Measurements from ENCODE around the gene NOL4. TPM values are rescaled to one million over a fixed set of nuclear protein-coding genes. Genes with fewer than 3 reads are reported as not detected.
A peak's percentile ranks its signal among the peaks of the same experiment; 100 is the strongest.
"Not testable (repeated sequence)": the region's sequence is repeated elsewhere in the genome, so short reads cannot be mapped to it uniquely, and the experiment has no call there.

Gene NOL4
- total RNA-seq (2014; rRNA removed; shearing (Covaris generic)) = 0.06 and 0.08 TPM in 2 replicates

- no peaks in the 10 kb centered on the region for H3K9me3 ChIP-seq (replicated peaks)
- H3K4me3 ChIP-seq = peak within 1 kb of the TSS; percentile 55
- H3K4me1 ChIP-seq = no peaks in the 10 kb centered on the region
- peaks cover 11% of the 10 kb centered on the region for H3K27me3 ChIP-seq
- peak; percentile 58 to 72 for DNase-seq
- H3K36me3 ChIP-seq = no peaks in the 10 kb centered on the region
- H3K27ac ChIP-seq = no peak within 1 kb of the TSS
These were observed at the start of gene NOL4 for GRCh38 chr18:34224423-34225217. Gene NOL4 (minus strand): TSS chr18:34224913. CDS start chr18:34223253, 1,660 bp downstream.

GRCh38 chr18:34266029-34266428 is 41.3 kb upstream of the NOL4 start:
- not testable (repeated sequence) for H3K36me3 ChIP-seq; H3K27ac ChIP-seq; H3K9me3 ChIP-seq (replicated peaks); DNase-seq; H3K4me1 ChIP-seq; H3K27me3 ChIP-seq; H3K4me3 ChIP-seq

DNA sequence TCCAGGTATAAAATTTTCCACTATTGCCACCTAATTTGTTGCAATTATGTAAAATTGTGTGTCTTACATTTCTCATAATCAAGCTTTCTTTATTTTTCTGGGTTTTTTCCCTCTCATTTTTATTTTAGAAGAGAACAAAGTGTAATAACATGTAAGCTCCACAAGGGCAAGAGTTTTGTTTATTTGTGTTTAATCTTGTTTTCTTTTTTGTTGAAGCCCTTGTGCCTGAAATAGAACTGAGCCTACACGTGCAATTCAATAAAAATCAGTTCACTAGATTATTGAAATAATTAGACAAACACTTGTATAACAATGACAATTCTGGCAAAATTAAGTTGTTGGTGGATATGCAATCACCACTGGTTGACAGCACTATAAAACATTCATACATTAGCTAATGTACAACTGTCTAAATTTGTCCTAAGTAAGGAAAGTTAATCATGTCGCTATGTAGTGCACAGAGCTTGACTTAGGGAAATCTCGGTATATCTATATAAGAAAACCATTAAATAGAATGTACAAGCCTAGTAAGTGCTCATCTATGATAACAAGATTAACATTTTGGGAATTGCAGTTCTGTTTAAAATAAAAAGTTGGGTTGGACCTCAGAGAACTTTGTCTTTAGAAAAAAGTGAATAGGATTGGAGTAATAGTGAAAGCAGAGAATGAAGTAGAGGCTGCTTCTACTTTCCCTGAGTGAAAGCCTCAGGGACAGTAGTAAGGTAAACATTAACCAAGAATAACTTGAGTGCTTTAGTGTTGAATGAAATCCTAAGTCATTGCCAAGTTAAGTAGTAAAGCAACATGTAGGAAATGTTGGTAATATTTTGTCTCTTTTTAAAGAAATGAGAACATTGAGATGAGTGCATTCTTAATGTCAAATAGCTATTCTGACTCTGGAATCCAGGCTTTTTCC is 37.4 kb upstream of the NOL4 start:
- no peak for DNase-seq
- Histone ChIP-seq H3K9me3 (replicated peaks) (no peaks in the 10 kb centered on the region), H3K27me3 (no peaks in the 10 kb centered on the region), H3K4me1 (no peaks in the 10 kb centered on the region), H3K27ac (no peak overlapping the region), H3K4me3 (no peak overlapping the region), H3K36me3 (no peaks in the 10 kb centered on the region)

DNA sequence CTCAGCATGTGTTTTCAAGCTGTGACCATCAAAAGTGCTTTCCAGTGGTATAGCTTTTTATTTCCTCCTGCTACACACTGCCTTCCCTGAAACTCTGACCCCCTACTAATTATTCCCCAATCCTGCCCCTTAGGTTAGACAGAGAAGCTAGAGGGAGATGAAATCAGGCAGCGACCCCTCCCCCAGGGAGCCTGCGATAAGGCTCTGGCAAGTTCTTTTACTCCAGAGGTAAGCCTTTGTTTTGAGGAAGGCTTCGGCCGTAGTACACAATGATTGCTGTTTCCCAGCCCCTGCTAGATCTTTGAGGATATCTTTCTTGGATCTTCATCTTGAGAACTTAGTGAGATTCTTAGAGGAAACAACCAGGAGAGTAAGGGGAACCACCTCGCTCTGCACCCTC is 33.5 kb upstream of the NOL4 start:
- no peaks in the 10 kb centered on the region for H3K36me3 ChIP-seq

GRCh38 chr18:34251919-34252318 is 27.2 kb upstream of the NOL4 start:
- Histone ChIP-seq H3K4me3 (no peak overlapping the region), H3K9me3 (replicated peaks) (no peaks in the 10 kb centered on the region), H3K27ac (no peak overlapping the region), H3K36me3 (no peaks in the 10 kb centered on the region), H3K27me3 (no peaks in the 10 kb centered on the region), H3K4me1 (no peaks in the 10 kb centered on the region)
- no peak for DNase-seq

More for the DNA sequence above, 33.5 kb upstream of the NOL4 start:
- H3K4me1 ChIP-seq = no peaks in the 10 kb centered on the region
- DNase-seq = no peak
- H3K9me3 ChIP-seq (replicated peaks) = no peaks in the 10 kb centered on the region
- H3K4me3 ChIP-seq = no peak overlapping the region
- no peaks in the 10 kb centered on the region for H3K27me3 ChIP-seq
- H3K27ac ChIP-seq = no peak overlapping the region

DNA sequence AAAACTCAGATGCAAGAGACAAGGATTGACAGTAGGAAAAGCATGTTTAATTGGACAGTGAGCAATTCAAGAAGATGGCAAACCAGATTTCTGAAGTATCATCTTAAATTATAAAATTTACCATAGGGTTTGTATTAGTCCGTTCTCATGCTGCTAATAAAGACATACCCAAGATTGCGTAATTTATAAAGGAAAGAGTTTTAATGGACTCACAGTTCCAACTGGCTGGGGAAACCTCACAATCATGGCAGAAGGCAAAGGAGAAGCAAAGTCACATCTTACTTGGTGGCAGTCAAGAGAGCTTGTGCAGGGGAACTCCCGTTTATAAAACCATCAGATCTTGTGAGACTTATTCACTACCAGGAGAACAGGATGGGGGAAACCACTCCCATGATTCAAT is 24.0 kb upstream of the NOL4 start:
- Histone ChIP-seq H3K27me3 (no peaks in the 10 kb centered on the region), H3K36me3 (no peaks in the 10 kb centered on the region), H3K9me3 (replicated peaks) (no peaks in the 10 kb centered on the region), H3K27ac (no peak overlapping the region), H3K4me3 (no peak overlapping the region), H3K4me1 (no peaks in the 10 kb centered on the region)
- no peak for DNase-seq

DNA sequence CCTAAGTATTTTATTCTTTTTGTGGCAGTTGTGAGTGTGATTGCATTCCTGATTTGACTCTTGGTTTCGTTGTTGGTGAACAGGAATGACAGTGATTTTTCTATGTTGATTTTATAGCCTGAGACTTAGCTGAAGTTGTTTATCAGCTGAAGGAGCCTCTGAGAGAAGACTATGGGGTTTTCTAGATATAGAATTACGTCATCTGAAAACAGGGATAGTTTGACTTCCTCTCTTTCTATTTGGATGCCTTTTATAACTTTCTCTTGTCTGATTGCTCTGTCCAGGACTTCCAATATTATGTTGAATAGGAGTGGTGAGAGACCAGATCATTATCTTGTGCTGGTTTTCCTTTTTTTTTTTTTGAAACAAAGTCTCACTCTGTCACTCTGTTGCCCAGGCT is 18.0 kb upstream of the NOL4 start:
- Histone ChIP-seq H3K4me1 (no peaks in the 10 kb centered on the region), H3K27ac (no peak overlapping the region), H3K4me3 (no peak overlapping the region), H3K36me3 (no peaks in the 10 kb centered on the region), H3K9me3 (replicated peaks) (no peaks in the 10 kb centered on the region), H3K27me3 (no peaks in the 10 kb centered on the region)
- no peak for DNase-seq

DNA sequence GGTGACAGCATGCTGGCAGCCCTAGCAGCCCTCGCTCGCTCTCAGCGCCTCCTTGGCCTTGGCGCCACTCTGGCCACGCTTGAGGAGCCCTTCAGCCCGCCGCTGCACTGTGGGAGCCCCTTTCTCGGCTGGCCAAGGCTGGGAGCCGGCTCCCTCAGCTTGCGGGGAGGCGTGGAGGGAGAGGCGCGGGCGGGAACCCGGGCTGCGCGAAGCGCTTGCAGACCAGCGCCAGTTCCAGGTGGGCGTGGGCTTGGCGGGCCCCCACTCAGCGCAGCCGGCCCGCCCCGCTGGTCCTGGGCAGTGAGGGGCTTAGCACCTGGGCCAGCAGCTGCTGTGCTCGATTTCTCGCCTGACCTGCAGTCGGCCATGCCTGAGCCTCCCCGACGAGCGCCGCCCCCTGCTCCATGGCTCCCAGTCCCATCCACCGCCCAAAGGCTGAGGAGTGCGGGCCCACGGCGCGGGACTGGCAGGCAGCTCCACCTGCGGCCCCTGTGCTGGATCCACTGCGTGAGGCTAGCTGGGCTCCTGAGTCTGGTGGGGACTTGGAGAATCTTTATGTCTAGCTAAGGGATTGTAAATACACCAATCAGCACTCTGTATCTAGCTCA is 9.2 kb upstream of the NOL4 start:
- not testable (repeated sequence) for DNase-seq; H3K4me3 ChIP-seq; H3K27ac ChIP-seq; H3K27me3 ChIP-seq; H3K4me1 ChIP-seq; H3K36me3 ChIP-seq; H3K9me3 ChIP-seq (replicated peaks)

DNA sequence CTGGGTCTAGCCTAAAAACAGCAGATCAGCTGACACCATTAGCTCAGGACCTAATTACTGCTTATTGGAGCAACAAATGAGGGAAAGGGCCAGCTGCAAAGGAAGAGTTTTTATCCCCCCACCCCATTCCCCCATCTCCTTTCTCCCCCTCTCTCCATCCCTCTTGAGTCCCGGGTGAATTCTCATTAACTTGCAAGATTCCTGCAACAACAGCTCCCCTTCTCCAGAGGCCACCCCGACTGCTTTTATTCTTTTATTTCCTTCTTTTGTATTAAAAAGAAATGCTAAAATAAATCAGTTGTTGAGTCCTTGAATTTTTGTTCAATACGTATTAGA is 473 bp upstream of the NOL4 start:
- no peak for DNase-seq
- H3K9me3 ChIP-seq (replicated peaks) = no peaks in the 10 kb centered on the region
- no peaks in the 10 kb centered on the region for H3K4me1 ChIP-seq
- H3K27me3 ChIP-seq = peaks cover 11% of the 10 kb centered on the region
- H3K27ac ChIP-seq = no peak overlapping the region
- H3K4me3 ChIP-seq = peak overlapping the region; percentile 55
- H3K36me3 ChIP-seq = no peaks in the 10 kb centered on the region

- no peaks in the 10 kb centered on the region for H3K36me3 ChIP-seq
- no peaks in the 10 kb centered on the region for H3K4me1 ChIP-seq
- no peak overlapping the region for H3K27ac ChIP-seq
- DNase-seq = no peak
- peak overlapping the region; percentile 55 for H3K4me3 ChIP-seq
- peaks cover 11% of the 10 kb centered on the region for H3K27me3 ChIP-seq
- H3K9me3 ChIP-seq (replicated peaks) = no peaks in the 10 kb centered on the region
These were observed 755 bp downstream of the NOL4 start for GRCh38 chr18:34223893-34224422.

GRCh38 chr18:34223164-34223892 is 1.4 kb downstream of the NOL4 start:
- Histone ChIP-seq H3K27me3 (peaks cover 11% of the 10 kb centered on the region), H3K27ac (no peak overlapping the region), H3K4me1 (no peaks in the 10 kb centered on the region), H3K4me3 (peak overlapping the region; percentile 49), H3K36me3 (no peaks in the 10 kb centered on the region), H3K9me3 (replicated peaks) (no peaks in the 10 kb centered on the region)
- DNase-seq = peak in 1 of 2 experiments; percentile 24

DNA sequence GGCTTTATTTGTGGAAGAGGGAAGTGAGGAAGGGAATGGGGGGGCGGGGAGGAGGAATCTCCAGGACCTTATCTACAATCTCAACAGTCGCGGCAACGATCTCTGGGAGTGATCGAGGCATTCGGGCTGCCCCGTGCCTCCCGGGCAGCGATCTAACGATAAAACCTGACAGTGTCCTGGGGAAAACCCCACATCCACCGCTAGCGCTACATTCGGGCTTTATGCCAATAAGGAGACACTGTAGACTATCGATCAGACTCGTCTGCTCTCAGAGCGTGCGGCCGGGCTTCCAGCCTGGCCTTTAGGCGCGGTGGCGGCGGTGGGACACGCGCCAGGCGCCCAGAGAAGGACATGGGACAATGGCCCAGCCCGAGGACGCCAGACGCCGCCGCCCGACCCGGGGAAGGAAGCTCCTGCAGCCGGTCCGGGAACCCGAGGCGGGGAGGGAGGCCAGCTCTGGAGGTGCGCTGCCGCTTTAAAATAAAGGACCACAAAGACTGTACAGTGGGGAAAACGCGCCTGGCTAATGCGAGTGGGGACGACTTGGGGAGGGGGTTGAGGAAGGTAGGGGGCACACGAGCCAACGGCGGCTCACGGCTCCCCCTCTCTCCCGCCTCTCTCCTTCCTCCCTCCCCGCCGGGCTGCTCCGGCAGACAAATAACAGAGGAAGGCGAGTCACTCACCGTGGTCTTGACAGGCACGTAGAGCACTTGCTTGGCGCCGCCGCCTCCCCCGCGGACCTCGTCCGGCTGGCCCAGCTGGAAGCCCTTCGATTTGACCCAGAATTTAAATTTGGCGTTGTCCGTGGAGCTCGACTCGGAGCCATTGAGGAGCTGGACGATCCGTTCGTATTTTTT is 2.2 kb downstream of the NOL4 start:
- peak in 1 of 2 experiments; percentile 13 for DNase-seq
- H3K27me3 ChIP-seq = peaks cover 11% of the 10 kb centered on the region
- no peaks in the 10 kb centered on the region for H3K9me3 ChIP-seq (replicated peaks)
- no peaks in the 10 kb centered on the region for H3K36me3 ChIP-seq
- no peak overlapping the region for H3K27ac ChIP-seq
- H3K4me3 ChIP-seq = peak overlapping the region; percentile 49
- no peaks in the 10 kb centered on the region for H3K4me1 ChIP-seq

DNA sequence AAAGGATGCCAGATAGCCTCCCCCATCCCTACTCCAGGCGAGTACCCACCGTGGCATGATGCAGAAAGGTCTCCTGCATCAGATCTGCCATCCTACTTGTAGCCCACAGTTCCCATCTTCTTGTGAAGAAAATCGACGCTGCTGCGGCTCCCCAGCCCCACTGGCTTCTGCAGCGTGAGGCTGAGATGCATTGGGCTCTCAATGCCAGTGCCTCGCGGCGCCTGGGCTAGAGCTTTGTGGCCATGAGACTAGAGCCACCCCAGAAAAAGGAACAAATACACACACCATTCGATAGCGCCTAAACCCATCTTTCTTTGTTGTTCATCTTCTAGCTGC is 2.8 kb downstream of the NOL4 start:
- H3K9me3 ChIP-seq (replicated peaks) = no peaks in the 10 kb centered on the region
- H3K4me1 ChIP-seq = no peaks in the 10 kb centered on the region
- H3K36me3 ChIP-seq = no peaks in the 10 kb centered on the region
- DNase-seq = peak in 1 of 2 experiments; percentile 6
- peaks cover 11% of the 10 kb centered on the region for H3K27me3 ChIP-seq
- H3K4me3 ChIP-seq = peak overlapping the region; percentile 49
- H3K27ac ChIP-seq = no peak overlapping the region
